Limb (tissue), 2 donors: ENCODE data around the gene ADAMTS12.
"Not testable (repeated sequence)": the region's sequence is repeated elsewhere in the genome, so short reads cannot be mapped to it uniquely, and the experiment has no call there.

Experiments used
- DNase-seq, 2 donors: peaks; one replicate each; pipeline ENCODE4 v3.0.0-alpha.2; 2016; ENCODE audit errors: extremely low spot score in 2 of 2

The ADAMTS12 gene

DNA sequence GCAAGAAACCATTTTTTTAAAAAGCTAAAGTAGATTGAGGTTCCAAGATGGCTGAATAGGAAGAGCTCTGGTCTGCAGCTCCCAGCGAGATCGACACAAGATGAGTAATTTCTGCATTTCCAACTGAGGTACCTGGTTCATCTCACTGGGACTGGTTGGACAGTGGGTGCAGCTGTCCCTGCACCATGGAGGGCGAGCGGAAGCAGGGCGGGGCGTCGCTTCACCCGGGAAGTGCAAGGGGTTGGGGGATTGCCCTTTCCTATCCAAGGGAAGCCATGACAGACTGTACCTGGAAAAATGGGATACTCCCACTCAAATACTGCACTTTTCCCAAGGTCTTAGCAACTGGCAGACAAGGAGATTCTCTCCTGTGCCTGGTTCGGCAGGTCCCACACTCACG lies 352.0 kb downstream of the ADAMTS12 start:
- not testable (repeated sequence) for DNase-seq

DNA sequence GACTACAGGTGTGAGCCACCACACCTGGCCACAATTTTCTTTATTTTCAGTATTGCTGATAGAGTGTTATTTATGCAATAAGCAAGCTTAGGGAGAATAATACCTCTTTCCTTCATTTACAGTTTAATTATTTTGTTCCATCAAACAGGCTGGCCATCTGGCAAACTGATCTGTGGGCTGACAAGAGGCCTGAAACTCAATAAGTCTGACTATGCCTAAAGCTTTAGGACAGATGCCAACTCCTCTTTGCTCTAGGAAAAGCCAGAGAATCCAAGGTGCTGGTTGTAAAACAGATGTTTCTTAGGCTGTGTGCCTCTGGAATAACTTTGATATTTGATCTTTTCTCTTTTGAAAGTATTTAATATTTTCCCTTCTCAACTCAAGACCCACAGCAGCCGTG lies 352.6 kb downstream of the ADAMTS12 start:
- no peak for DNase-seq

GRCh38 chr5:33538201-33538600 lies 353.6 kb downstream of the ADAMTS12 start:
- DNase-seq: no peak

DNA sequence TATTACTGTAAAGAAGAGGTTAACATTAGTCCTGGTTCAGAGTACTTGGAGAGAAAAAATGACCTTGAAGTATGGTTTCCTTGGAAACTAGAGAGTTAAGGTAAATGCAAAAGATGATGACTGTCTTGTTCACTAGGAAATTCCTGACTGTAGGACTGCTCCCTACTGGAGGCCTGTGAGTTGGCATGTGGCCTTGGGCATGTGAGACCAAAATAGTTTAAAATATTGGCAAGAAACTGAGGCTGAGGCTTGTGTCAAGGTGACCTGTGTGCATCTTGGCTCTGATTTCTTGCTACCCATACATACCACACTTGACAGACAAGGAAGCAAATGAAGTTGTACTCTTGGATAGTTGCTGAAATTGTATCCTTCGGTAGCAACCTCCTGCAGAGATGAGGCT lies 354.6 kb downstream of the ADAMTS12 start:
- no peak for DNase-seq

DNA sequence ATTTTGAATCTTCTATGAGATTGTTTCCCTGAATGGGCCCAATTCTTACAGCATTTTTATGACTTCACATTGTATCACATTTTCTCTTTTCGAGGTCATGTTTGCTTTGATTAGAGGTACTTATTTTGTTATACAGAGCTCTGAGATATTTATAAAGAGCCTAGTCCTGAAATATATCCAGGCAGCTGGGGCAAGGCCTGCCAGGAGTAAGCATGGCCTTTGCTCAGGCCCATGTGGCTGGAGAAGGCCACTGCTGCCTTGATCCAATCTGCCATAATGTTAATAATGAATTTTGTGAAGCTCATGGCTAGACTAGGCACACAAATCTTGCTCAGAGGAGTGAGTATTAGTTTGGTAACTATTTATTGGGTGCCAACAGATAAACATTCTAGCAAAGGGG lies 355.0 kb downstream of the ADAMTS12 start:
- DNase-seq: no peak

GRCh38 chr5:33531824-33532223 lies 360.0 kb downstream of the ADAMTS12 start:
- DNase-seq: no peak

DNA sequence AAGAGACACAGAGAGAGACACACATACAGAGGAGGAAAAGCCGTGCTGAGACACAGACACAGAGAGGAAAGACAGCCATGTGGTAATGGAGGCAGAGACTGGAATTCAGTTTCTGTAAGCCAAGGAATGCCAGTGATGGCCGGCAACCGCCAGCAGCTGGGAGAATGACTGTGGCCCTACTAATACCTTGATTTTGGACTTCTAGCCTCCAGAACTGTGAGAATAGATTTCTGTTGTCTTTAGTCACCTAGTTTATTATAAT lies 360.8 kb downstream of the ADAMTS12 start:
- DNase-seq: no peak

- no peak for DNase-seq
These were observed 361.4 kb downstream of the ADAMTS12 start for GRCh38 chr5:33530183-33531036.

DNA sequence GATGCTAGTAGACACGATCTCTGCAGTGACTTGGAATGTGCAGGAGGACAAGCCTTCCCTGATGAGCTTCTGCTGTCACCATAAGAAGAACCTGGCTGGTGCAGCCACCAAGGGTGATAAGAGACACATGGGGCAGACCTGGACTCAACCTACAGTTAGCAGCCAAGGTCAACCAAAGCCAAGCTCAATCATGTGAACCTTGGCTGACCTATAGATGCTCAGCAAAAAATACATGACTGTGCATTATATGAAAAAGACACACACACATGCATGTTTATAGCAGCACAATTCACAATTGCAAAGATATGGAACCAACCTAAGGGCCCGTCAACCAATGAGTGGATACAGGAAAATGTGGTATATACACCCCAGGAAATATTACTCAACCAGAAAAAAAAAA lies 364.1 kb downstream of the ADAMTS12 start:
- no peak for DNase-seq

DNA sequence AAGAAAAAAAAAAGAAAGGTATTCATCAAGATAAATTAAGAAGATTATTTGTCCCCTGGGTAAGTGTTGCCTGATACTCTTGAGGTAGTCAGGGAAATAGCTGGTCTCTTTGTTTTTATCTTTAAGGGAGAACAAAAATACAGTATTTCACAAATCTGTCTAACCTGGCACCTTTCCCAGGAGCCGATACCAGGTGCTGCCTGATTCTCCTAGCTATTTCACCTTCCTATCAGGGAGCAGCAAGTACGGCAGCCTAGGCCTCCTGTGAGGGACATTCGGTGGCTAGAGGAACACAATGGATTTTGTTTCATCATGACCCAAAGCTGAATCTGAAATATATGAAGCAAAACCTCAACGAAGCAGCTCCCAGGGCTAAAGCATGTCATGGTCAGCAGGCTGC lies 365.0 kb downstream of the ADAMTS12 start:
- DNase-seq: no peak

DNA sequence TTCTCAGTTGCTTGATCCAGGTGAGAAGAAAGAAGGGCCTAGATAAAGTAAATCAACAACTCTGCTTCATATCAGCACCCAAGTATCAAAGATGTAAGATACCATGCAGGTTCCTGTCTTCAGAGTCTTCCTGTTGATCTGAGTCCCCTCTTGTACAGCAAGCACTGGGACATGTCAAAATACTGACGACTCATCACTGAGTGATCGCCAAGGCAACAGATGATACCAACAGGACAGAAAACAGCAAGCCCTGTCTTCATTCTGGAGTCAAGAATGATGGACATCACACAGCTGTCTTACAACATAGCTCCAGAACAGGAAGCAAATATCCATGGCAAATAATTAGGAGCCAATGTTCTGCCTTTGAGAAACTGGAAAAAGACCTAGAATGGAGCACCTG lies 367.3 kb downstream of the ADAMTS12 start:
- DNase-seq: no peak

DNA sequence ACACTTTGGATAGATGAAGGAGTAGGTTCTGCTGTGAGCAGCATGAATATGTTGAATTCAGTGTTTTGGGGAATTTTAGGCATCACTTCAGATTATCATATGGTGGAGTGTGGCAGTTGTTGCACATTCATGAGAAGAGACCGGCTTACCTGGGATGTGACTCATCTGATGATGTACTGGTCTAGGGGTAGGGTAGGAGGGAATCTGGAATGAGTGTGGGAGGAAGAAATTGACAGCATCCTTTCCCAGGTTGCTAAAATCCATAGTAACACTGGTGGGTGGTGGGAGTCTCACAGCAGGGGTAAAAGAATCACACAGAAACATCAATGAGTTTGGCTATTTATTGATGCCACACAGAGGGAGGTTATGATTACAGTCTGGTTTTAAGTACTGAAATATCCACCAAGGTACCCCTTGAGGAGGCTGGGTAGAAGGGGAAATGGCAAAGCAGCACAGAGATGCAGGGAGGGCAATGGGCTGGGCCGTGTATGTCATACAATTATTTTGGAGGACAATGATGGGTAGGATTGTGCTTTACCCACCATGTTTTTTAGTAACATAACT lies 368.5 kb downstream of the ADAMTS12 start:
- no peak for DNase-seq

GRCh38 chr5:33516421-33516820 lies 375.4 kb downstream of the ADAMTS12 start:
- no peak for DNase-seq

- DNase-seq: not testable (repeated sequence)
These were observed 376.4 kb downstream of the ADAMTS12 start for GRCh38 chr5:33515366-33515765.

DNA sequence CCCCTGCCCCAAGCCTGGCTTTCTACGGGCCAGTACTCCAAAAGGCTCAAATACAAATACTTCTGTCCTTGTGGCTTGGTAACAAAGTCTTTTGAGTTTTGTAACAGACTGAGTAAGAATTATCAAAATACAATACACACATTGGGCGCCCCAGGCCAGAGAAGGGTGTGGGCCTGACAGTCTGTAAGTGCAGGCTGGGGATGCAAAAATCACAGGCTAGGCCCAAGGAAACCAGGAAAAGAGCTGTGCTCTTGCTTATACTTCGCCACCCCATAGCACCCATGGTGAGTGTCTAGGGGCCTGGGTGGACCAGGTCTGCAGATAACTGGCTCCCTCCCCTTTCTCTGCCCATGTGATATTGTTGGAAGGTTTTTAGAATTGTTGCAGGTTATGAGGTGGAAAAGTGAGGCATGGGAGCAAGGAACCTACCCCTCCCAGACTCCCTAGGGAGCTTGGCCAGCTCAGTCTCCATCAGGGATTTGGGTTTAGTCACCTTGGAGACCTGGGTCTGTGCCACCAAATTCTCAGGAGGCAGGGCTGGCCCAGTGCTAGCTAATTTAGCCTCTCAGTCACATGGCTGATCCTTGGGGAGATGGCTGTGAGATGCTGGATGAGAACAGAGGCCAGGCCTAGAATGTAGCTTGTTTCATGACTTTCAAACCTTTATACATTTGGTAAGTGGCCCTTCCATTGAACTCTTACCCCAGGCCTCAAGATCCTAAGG lies 378.2 kb downstream of the ADAMTS12 start:
- no peak for DNase-seq

GRCh38 chr5:33509036-33509435 lies 382.8 kb downstream of the ADAMTS12 start:
- no peak for DNase-seq

DNA sequence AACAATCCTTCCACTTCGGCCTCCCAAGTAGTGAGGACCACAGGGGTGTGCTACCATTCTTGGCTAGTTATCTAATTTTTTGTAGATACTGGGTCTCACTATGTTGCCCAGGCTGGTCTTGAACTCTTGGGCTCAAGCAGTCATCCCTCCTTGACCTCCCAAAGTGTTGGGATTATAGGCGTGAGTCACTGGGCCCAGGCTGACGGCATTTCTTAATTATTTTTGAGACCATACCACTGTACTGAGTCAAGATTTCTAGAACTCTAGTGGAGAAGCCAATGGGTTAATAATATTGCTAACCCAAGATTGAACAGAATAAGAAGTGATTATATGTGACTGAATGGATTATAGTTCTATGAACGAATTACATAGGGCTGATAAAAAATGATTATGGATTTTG lies 384.4 kb downstream of the ADAMTS12 start:
- DNase-seq: no peak

GRCh38 chr5:33504570-33504969 lies 387.2 kb downstream of the ADAMTS12 start:
- no peak for DNase-seq

DNA sequence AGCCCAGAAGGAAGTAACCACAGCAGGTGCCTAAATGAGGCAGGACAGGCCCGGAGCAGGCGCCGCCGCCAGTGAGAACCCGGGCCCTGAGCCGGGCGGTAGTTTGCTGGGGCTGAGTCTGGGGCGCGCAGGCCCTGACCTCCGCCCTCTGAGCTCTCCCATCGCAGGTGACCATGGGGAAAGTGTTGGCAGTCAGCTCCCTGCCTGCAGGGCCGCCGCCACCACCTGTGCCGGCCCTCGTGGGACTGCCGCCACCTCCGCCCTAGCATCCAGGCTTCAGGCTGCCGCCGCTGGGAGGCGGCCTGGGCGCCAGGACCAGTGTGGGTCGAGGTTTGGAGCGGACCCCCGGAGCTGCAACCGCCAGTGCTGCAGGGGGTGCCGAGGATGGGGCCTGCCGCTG lies 389.9 kb downstream of the ADAMTS12 start:
- no peak for DNase-seq

DNA sequence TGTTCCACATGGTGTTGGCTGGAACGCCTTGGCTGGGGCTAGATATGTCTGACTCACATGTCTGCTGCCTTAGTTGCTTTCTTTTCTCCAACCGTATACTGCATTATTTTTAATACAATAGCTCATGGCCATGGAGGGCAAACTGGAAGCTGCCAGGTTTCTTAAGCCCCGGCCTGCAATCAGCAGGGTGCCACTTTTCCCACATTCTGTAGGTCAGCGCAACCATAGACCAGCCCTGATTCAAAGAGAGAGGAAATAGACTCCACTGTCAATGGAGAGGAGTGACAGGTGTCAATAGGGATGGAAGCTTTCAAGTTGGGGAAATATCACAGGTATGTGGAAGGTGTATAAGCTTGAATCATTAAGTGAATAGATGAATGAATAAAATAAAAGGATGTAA lies 390.5 kb downstream of the ADAMTS12 start:
- no peak for DNase-seq

DNA sequence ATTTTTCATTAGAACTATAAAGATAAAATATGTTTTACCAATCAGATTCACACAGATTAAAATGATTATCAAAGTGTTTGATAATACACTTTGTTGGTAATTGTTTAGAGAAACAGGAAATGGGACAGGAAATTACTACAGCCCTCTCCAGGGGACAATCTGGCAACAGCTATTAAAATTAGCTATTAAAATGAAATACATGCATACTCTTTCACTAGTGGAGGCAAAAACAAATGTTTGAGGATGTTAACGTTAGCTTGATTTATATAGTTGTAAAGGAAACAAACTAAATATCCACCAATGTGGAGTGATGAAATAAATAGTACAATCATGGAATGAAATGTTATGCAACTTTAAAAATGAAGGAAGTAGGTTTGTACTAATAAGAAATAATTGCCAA lies 397.3 kb downstream of the ADAMTS12 start:
- peak in 1 of 2 donors; percentile 15 for DNase-seq

GRCh38 chr5:33491941-33492340 lies 399.8 kb downstream of the ADAMTS12 start:
- DNase-seq: no peak
